ENCODE results near the gene LCE1F.

The LCE1F gene

DNA sequence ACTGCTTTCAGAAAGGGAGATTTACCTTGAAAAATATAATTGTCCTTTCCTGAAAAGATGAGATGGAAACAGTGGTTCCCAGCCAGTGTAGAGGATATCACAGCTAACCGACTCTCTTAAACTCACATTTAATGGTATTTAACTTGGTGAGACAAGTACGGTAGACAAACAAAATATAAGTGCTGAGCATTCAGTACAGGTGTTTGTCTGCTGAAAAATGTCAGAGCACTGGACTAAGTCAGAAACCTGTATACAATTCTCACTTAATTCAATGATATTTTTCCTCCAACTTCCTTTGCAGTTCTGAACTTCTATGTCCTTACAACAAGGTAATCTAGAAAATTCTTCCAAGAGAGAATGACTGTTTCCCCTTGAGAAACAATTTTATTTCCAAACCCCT, 36.7 kb downstream of the LCE1F start, which contains the start of gene LCE1B:
LCE1B (plus strand) TSS at position 301 of the 400 bp plus-strand sequence. CDS start 476 bp downstream, outside the sequence.
- Histone ChIP-seq H3K27me3 (ENCODE audit: control insufficient read depth in 1 of 2, insufficient read depth in 2 of 2, low read length in 2 of 2) (no peaks in the 10 kb centered on the region), H3K4me1 (ENCODE audit: control insufficient read depth in 1 of 2, insufficient read depth in 2 of 2, low read length in 2 of 2) (no peaks in the 10 kb centered on the region), H3K4me3 (ENCODE audit: low read depth in 1 of 2, low read length in 2 of 2) (no peak within 1 kb of the TSS), H3K9ac (ENCODE audit: low read depth in 1 of 2, low read length in 2 of 2) (no peak within 1 kb of the TSS), H3K36me3 (ENCODE audit: control insufficient read depth in 1 of 2, insufficient read depth in 2 of 2, low read length in 2 of 2) (no peaks in the 10 kb centered on the region), H3K27ac (ENCODE audit: low read depth, low read length) (no peak within 1 kb of the TSS), H3K9me3 (ENCODE audit: control insufficient read depth in 1 of 2, low read length in 2 of 2) (no peaks in the 10 kb centered on the region)

DNA sequence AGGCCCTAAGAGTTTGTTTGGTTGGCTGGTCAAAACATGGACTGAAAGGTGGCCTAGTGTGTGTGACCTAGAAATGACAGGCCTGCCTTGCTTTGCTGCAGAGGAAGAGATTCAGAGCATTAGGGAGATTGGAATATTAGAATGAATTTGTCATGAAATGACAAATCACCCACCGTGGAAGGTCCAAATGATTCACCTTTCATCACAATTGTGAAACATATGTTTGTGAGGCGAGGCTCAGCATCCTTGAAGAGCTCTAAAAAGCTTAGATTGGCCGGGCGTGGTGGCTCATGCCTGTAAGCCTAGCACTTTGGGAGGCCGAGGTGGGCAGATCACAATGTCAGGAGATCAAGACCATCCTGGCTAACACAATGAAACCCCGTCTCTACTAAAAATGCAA, 42.4 kb downstream of the LCE1F start:
- no peaks in the 10 kb centered on the region for H3K27me3 ChIP-seq (ENCODE audit: control insufficient read depth in 1 of 2, insufficient read depth in 2 of 2, low read length in 2 of 2)
- H3K4me1 ChIP-seq (ENCODE audit: control insufficient read depth in 1 of 2, insufficient read depth in 2 of 2, low read length in 2 of 2), result no peaks in the 10 kb centered on the region
- no peak overlapping the region for H3K9ac ChIP-seq (ENCODE audit: low read depth in 1 of 2, low read length in 2 of 2)
- H3K27ac ChIP-seq (ENCODE audit: low read depth, low read length), result no peak overlapping the region
- H3K4me3 ChIP-seq (ENCODE audit: low read depth in 1 of 2, low read length in 2 of 2), result no peak overlapping the region
- H3K36me3 ChIP-seq (ENCODE audit: control insufficient read depth in 1 of 2, insufficient read depth in 2 of 2, low read length in 2 of 2), result no peaks in the 10 kb centered on the region
- no peaks in the 10 kb centered on the region for H3K9me3 ChIP-seq (ENCODE audit: control insufficient read depth in 1 of 2, low read length in 2 of 2)

DNA sequence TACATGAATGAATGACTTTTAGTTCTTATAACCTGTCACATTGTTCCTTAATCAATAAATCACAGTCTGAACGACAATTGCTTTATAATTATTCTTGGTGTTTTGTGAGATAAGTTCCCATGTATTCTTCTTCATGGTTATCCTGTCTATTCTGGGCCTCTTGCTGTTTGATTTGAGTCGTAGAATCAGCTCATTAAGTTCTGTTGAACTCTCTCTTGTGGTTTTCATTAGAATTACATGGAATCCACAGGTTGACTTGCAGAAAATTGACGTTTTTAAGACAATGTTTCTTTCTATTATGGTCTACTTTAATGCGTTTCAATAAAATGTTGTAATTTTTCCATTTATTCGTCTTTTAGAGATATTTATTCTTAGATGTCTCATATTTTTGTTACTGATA, 48.4 kb downstream of the LCE1F start:
- H3K9me3 ChIP-seq (ENCODE audit: control insufficient read depth in 1 of 2, low read length in 2 of 2), result no peaks in the 10 kb centered on the region
- H3K4me3 ChIP-seq (ENCODE audit: low read depth in 1 of 2, low read length in 2 of 2), result no peak overlapping the region
- H3K27me3 ChIP-seq (ENCODE audit: control insufficient read depth in 1 of 2, insufficient read depth in 2 of 2, low read length in 2 of 2), result no peaks in the 10 kb centered on the region
- H3K27ac ChIP-seq (ENCODE audit: low read depth, low read length), result no peak overlapping the region
- H3K9ac ChIP-seq (ENCODE audit: low read depth in 1 of 2, low read length in 2 of 2), result no peak overlapping the region
- no peaks in the 10 kb centered on the region for H3K36me3 ChIP-seq (ENCODE audit: control insufficient read depth in 1 of 2, insufficient read depth in 2 of 2, low read length in 2 of 2)
- H3K4me1 ChIP-seq (ENCODE audit: control insufficient read depth in 1 of 2, insufficient read depth in 2 of 2, low read length in 2 of 2), result no peaks in the 10 kb centered on the region

DNA sequence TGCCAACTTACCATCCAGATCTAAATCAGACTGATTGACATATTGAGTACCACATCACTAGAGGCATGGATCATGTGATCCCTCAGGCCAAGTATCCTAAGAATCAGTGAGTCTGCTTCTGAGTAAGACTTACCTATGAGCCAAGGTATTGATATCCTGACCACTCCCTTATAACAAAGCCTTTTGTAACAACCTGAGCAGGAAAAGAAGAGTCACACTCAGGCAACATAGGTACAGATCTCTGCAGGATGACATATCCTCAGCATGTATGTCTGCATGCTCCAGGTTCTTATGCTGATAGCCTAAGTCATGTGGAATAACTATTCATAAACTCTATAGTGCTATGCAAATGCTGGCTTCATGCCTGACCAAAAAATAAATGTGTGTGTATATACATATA, 50.0 kb downstream of the LCE1F start:
- H3K27ac ChIP-seq (ENCODE audit: low read depth, low read length), result no peak overlapping the region
- no peaks in the 10 kb centered on the region for H3K36me3 ChIP-seq (ENCODE audit: control insufficient read depth in 1 of 2, insufficient read depth in 2 of 2, low read length in 2 of 2)
- no peak overlapping the region for H3K9ac ChIP-seq (ENCODE audit: low read depth in 1 of 2, low read length in 2 of 2)
- no peak overlapping the region for H3K4me3 ChIP-seq (ENCODE audit: low read depth in 1 of 2, low read length in 2 of 2)
- H3K27me3 ChIP-seq (ENCODE audit: control insufficient read depth in 1 of 2, insufficient read depth in 2 of 2, low read length in 2 of 2), result peaks cover 0 to 3% of the 10 kb centered on the region in 2 donors
- no peaks in the 10 kb centered on the region for H3K4me1 ChIP-seq (ENCODE audit: control insufficient read depth in 1 of 2, insufficient read depth in 2 of 2, low read length in 2 of 2)
- no peaks in the 10 kb centered on the region for H3K9me3 ChIP-seq (ENCODE audit: control insufficient read depth in 1 of 2, low read length in 2 of 2)
